Adipose tissue (tissue), 3 donors: ENCODE measurements around the gene TRIM62. TPM values are rescaled to one million over a fixed set of nuclear protein-coding genes. Genes with fewer than 3 reads are reported as not detected.

Experiments
- H3K27ac ChIP-seq: one replicate; pipeline ENCODE4 v1.5.1; 2013; ENCODE audit warnings: low read depth, low read length
- WGBS, 3 donors: extraction: QIAGEN DNeasy Blood & Tissue Kit; methylation state at CpG; one replicate each; pipeline ENCODE4 v1.1.7; 2013; 5-methylcytosine and 5-hydroxymethylcytosine counted together
- polyA plus RNA-seq, 3 donors: library from polyadenylated mRNA; stranded (reverse); fragments of 200-250 nt; gene quantifications; one replicate each; pipeline ENCODE4 v1.2.3, GENCODE V29; 2013
- donor health status: healthy with polysubstance abuse.
- donor health status: Bipolar disorder and iron deficiency.
- donor health status: healthy.

Gene TRIM62
- 1 to 10 TPM; 1.8 to 3.3 (median 1.8) TPM for polyA plus RNA-seq

- no peak within 1 kb of the TSS for H3K27ac ChIP-seq
- 0 to 1% (median 1%) methylated on average over 18 to 35 of the region's 35 CpGs for WGBS, 3 donors
Measured at GRCh38 chr1:33181921-33182341, at the start of gene TRIM62. TRIM62 (minus strand) TSS chr1:33182043; CDS start chr1:33181432, 611 bp downstream.

DNA sequence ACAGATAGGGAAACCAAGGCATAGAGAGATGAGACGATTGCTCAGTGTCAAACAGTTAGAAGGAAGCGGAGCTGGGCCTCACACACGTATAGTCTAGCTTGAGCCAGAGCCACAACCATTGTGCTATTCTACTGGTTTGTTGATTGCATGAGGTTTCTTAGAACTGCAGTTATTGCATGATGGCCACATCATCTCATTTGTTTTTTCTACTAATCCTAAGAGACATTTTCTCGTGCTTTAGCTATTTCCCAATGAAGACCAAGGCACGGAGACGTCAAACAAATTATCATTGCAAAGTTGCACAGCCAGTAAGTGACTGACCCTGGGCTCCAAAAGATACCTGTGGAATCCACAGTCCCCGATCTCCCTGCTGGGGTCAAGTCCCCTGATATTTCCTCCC is 49.3 kb upstream of the TRIM62 start:
- WGBS, 3 donors: 83 to 91% (median 85%) methylated on average over 7 of the region's 7 CpGs
- H3K27ac ChIP-seq: no peak overlapping the region

DNA sequence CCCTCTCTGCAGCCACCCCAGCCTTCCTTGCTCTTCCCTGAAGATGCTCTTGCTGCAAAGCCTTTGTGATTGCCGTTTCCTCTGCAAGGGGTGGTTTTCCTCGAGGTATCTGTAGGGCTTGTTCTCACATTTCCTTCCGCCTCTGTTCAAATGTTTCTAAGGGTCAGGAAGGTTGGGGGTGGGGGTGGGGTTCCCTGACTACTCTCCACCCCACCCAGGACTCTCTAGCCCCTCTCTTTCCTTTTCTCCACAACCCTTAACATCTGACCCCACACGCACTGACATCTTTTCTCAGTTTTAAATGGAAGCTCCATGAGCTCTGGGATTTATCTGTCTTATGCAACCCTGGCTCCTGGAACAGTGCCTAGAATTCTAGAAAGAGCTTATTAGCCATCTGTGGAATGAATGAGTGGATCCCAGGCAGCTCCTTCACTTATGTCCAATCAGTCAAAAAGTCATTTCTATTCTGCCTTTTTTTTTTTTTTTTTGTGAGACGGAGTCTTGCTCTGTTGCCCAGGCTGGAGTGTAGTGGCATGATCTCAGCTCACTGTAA is 47.2 kb upstream of the TRIM62 start:
- 25 to 42% (median 30%) methylated on average over 5 of the region's 5 CpGs for WGBS, 3 donors
- no peak overlapping the region for H3K27ac ChIP-seq

GRCh38 chr1:33225586-33225985 is 43.7 kb upstream of the TRIM62 start:
- WGBS, 3 donors: 55 to 85% (median 79%) methylated on average over 1 of the region's 1 CpG
- no peak overlapping the region for H3K27ac ChIP-seq

DNA sequence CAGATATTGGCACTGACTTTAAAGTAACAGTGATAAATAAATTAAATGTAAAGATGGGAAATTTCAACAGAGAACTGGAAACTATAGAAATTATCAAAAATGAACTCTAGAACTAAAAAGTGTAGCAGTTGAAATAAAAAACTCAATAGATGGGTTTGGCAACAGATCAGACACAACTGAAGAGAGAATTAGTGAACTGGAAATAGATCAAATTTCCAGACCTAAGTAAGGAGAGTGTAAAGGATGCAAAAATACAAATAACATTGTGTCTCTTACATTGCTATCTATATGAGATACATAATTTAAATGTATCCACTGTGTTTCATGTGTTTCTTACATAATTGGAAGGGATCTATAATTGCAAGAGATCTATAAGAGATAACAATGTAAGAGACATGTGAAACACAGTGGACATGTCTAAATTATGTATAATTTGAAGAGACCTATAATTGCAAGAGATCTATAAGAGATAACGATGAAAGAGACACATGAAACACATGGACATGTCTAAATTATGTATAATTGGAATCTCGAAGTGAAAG is 42.4 kb upstream of the TRIM62 start:
- 70 to 89% (median 85%) methylated on average over 2 of the region's 2 CpGs for WGBS, 3 donors
- H3K27ac ChIP-seq: no peak overlapping the region

DNA sequence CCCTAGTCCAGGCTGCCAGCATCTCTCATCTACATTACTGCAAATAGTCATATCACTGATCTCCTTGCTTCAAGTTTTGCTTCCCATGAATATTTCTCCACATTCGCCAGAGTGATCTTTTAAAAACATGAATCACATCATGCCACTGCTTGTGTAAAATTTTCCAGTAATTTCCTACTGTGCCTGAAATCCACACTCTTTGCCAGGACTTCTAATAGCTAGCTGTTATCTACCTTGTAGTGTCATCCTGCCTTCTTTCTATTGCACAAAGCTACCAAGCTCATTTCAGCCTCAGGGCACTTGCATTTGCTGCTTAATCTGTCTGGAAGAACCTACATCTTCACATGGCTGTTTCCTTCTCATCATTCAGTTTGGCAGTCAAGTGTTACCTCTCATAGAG is 40.5 kb upstream of the TRIM62 start:
- no peak overlapping the region for H3K27ac ChIP-seq
- WGBS, 3 donors: 67 to 88% (median 69%) methylated on average over 1 of the region's 1 CpG

DNA sequence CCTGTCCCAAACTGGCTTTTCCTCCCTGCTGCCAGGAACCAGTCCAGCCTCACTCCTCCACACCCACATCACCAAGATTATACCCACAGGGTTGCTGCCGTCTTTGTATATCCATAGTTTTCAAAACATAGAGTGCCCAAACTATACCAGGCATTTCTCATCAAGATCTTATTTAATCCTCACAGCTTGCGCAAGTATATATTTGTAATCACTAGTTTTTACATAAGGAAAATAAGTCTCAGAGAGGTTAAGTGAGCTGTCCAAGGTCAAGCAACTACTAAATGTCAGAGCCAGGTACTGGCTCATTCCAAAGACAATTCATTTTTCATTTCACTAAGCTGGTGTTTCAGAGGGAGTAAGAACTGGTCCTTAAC is 39.5 kb upstream of the TRIM62 start:
- H3K27ac ChIP-seq: no peak overlapping the region
- WGBS, 3 donors: 53 to 77% (median 76%) methylated on average over 2 of the region's 2 CpGs

DNA sequence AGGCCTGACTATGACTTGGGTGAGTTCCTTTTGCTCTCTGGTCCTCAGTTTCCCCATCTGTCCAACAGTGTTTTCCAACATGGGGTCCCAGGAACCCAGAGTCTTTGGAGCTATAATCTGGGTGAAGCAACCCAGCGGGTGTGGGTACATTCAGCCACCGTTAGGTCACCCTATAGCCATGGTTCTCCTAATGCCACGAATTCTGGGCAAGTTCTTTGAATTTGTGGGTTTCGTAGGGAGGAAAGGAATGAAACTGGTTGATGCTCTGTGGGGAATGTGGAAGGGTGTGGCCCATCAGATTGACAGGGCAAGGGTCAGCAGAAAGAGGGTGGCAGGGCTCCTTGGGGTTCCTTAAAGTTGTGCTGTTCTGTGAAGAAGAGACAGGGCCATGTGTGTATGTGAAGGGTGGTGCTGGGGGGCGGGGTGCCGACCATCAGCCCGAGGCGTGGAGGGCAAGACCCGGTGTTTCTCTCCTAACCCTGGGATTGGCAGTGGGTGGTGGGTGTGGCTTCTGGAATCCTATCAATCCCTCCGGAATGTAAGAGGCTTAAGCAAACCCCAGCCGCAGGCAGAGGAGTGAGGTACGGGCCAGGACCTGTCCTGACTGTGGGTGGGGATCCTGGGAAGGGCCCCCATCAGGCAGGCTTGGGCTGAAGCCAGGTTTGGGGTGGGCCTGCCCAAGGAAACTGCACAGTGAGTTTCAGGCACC is 39.0 kb upstream of the TRIM62 start:
- 57 to 67% (median 64%) methylated on average over 12 of the region's 12 CpGs for WGBS, 3 donors
- no peak overlapping the region for H3K27ac ChIP-seq

DNA sequence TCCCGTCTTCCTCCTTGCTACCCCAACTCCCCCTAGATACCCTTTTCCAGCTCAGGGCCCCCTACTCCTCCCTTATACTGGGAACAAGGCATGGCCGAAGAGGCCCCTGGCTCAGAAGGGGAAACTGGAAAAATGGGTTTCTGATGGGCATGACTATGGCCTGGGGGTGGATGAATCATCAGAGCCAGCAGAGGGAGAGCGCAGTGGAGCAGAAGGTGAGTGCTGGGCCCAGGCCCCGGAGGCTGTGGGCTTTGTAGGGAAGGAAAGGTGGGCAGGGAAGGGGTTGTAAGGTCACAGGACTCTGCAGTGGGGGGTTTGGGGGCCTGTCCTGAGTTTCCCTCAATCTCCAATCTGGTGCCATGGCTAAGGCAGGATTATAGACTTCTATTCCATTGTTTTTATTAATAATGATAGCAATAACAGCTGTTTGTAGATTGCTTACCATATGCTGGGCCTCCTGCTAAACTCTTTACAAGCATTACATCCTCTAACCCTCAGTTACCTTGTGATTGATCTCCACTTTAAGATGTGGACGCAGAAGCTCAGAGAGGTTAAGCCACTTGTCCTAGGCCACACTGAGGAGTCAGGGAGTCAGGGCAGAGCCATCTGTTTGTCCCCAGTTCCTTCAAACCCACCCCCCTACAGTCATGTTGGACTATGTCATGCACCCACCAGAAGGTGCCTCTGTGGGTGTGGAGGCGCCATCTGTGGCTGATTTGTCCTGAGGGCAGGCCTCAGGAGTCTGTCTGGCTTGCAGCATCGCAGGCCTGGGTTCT is 38.2 kb upstream of the TRIM62 start:
- no peak overlapping the region for H3K27ac ChIP-seq
- 84 to 89% (median 84%) methylated on average over 7 of the region's 7 CpGs for WGBS, 3 donors

- 92 to 98% (median 97%) methylated on average over 3 of the region's 3 CpGs for WGBS, 3 donors
- no peak overlapping the region for H3K27ac ChIP-seq
Measured at GRCh38 chr1:33211972-33212371, 30.1 kb upstream of the TRIM62 start.

- WGBS, 3 donors: 61 to 72% (median 69%) methylated on average over 2 of the region's 2 CpGs
Measured at GRCh38 chr1:33206340-33206739, 24.5 kb upstream of the TRIM62 start.

GRCh38 chr1:33195556-33195955 is 13.7 kb upstream of the TRIM62 start:
- WGBS, 3 donors: 85 to 91% (median 88%) methylated on average over 2 of the region's 2 CpGs
- H3K27ac ChIP-seq: no peak overlapping the region

More at GRCh38 chr1:33206340-33206739, 24.5 kb upstream of the TRIM62 start:
- no peak overlapping the region for H3K27ac ChIP-seq

- H3K27ac ChIP-seq: no peak overlapping the region
- 76 to 90% (median 79%) methylated on average over 2 of the region's 2 CpGs for WGBS, 3 donors
Measured at GRCh38 chr1:33191731-33192275, 10.0 kb upstream of the TRIM62 start.

DNA sequence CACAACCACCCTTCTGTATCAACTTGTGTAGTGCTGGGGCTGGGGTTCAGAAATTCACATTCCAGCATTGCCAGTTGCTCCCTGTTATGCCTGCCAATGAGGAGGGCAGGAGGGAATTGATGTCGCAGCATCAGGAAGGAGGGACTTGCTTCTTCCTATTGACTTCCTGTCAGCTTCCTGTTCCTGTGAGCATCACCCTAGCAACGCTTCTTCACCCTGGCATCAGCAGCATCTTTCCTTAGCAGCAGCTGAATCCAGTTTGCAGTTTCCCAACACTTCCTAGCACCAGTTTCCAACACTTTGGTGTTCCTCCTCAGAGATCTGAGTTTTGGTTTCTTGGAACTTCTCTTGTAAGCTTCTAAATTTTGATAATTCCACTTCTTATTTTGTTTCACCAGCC is 8.9 kb upstream of the TRIM62 start:
- 35 to 79% (median 54%) methylated on average over 2 of the region's 2 CpGs for WGBS, 3 donors

DNA sequence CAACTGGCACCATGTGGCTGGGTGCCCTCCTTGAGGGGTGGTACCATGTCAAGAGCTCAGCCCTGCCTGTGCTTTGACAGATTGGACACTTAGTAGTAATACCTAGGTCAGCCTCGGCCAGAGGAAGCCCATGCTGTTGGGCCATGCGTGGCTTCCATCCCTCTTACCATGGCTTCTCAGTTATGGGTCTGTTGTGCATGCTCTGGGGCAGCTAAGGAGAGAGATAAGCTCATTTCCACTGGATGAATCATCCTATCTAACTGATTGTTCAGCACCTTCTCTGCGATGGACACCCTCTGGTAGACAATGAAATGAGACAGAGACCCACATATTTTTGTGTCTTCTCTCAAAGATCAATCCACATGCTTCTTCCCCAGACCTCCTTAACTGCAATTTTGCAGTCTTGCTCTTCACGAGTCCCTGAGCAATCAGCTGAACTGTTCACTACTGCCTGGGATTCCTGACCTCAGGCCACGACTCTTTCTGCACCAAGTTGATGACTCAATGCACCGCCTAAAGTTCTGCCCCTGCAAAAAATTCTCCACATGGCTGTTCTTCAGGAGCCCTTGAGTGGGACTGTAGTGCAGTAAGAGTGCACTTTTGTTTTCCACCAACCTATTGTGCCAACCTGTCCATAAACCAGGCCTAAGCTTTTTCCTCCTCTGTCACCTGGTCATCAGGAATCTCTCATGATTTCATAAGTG is 6.9 kb upstream of the TRIM62 start:
- no peak overlapping the region for H3K27ac ChIP-seq
- 79 to 83% (median 81%) methylated on average over 6 of the region's 6 CpGs for WGBS, 3 donors

More for the DNA sequence above, 8.9 kb upstream of the TRIM62 start:
- H3K27ac ChIP-seq: no peak overlapping the region

DNA sequence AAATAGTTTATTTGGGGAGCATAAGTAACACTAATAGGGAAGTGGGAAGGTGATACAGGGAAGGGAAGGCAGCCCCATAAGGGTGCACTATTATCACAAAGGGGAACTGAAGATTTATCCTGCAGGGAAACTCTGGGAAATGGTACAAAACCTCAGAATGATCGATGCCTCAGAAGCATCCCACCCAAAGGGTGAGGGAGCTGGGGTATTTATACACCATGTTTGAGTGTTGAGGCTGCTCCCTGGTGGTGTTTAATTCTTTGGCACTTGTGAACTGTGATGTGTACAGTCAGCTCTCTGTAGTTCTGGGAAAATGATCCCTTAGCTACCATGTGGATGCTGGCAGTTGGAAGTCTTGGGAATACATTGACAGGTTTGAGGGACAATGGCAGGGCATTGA is 5.1 kb upstream of the TRIM62 start:
- no peak overlapping the region for H3K27ac ChIP-seq
- WGBS, 3 donors: 86 to 95% (median 94%) methylated on average over 1 of the region's 1 CpG

DNA sequence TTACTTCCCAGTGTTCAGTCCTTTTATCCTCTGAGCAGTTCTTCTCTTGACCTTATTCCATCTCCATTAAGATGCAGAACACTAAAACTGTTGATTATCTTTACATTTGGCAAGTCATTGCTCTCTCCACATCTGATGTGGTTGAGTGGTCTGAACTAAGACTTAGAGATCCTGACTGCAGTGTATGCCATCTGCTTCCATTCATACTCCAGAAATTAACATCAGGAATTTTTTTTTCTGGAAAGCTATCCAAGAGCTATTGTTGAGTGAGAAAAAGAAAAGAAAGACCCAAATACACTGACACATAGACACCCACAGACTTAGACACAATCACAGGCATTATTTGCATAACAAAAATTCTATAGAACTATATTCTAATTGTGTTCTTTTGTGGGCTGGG is 3.7 kb upstream of the TRIM62 start:
- no peak overlapping the region for H3K27ac ChIP-seq

DNA sequence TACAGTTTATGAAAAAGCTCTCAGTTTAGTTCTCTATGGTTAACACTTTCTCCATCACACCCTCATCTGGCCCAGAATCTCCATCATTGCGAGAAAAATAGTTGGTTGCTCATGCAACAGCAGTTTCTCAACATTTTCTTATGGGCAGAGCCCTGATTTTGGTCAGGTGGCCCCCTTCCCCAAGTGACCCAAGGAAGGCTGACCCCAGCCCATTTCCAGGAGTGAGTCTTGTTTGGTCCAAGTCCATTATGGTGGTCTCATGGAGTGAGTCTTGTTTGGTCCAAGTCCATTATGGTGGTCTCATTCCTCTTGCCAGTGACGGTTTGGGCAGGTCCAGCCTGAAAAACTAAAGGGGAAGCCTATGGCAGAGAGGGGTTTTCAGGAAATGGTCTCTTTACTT is 1.5 kb upstream of the TRIM62 start:
- H3K27ac ChIP-seq: no peak overlapping the region
- 82 to 98% (median 86%) methylated on average over 2 of the region's 2 CpGs for WGBS, 3 donors
